ENCODE data around the gene DLG1. TPM values are rescaled to one million over a fixed set of nuclear protein-coding genes. Genes with fewer than 3 reads are reported as not detected.

The DLG1 gene
- total RNA-seq, 1 experiment from 2014 or later: 90.2 TPM

- Histone ChIP-seq H3K4me3 (ENCODE audit: low read depth in 2 of 2, low read length in 2 of 2) (no peak overlapping the region), H3K27ac (ENCODE audit: low read length) (no peak overlapping the region), H3K36me3 (ENCODE audit: control insufficient read depth, insufficient read depth, low read length) (no peaks in the 10 kb centered on the region), H3K4me1 (ENCODE audit: control insufficient read depth, insufficient read depth, low read length) (peaks cover 9% of the 10 kb centered on the region), H3K9me3 (ENCODE audit: control insufficient read depth, insufficient read depth, low read depth, low read length) (no peaks in the 10 kb centered on the region), H3K27me3 (ENCODE audit: control insufficient read depth, insufficient read depth, low read length) (no peaks in the 10 kb centered on the region)
- in situ Hi-C loops (cut with HindIII; ENCODE audit: low pct_unique_long_range_greater_than_20kb, low sequenced_read_pairs): no loop called here
- ChIA-PET CTCF (no interaction called here), POLR2A (no interaction called here)
- TF ChIP-seq REST (IDR thresholded peaks at IDR 0.05; ENCODE audit: insufficient read depth in 1 of 2, low read depth in 2 of 2, low read length in 1 of 2) (no peak), POLR2AphosphoS5 (IDR thresholded peaks at IDR 0.05; ENCODE audit: low read depth, low read length) (no peak), TCF7L2 (IDR thresholded peaks at IDR 0.05; ENCODE audit: low read depth, low read length) (no peak), CTCF (IDR thresholded peaks at IDR 0.05) (no peak), SIN3A (IDR thresholded peaks at IDR 0.05; ENCODE audit: borderline replicate concordance, insufficient read depth, low read depth, low read length) (no peak)
- DNase-seq (ENCODE audit: low read depth, low spot score) (no peak), ATAC-seq (no peak)
- no TSS peak for BruUV-seq (replicated peaks)
- intact Hi-C loops (cut with micrococcal nuclease; ENCODE audit: unreplicated experiment): no loop called here
Observed at GRCh38 chr3:197027151-197027895, 271.1 kb downstream of the DLG1 start.

GRCh38 chr3:197026481-197026866, 271.9 kb downstream of the DLG1 start:
- no peak overlapping the region for H3K27ac ChIP-seq (ENCODE audit: low read length)
- DNase-seq (ENCODE audit: low read depth, low spot score): no peak
- in situ Hi-C loops (cut with HindIII; ENCODE audit: low pct_unique_long_range_greater_than_20kb, low sequenced_read_pairs): no loop called here
- peaks cover 7% of the 10 kb centered on the region for H3K4me1 ChIP-seq (ENCODE audit: control insufficient read depth, insufficient read depth, low read length)
- intact Hi-C loops (cut with micrococcal nuclease; ENCODE audit: unreplicated experiment): no loop called here
- TF ChIP-seq TCF7L2 (IDR thresholded peaks at IDR 0.05; ENCODE audit: low read depth, low read length) (no peak), CTCF (IDR thresholded peaks at IDR 0.05) (no peak), SIN3A (IDR thresholded peaks at IDR 0.05; ENCODE audit: borderline replicate concordance, insufficient read depth, low read depth, low read length) (no peak), POLR2AphosphoS5 (IDR thresholded peaks at IDR 0.05; ENCODE audit: low read depth, low read length) (no peak), REST (IDR thresholded peaks at IDR 0.05; ENCODE audit: insufficient read depth in 1 of 2, low read depth in 2 of 2, low read length in 1 of 2) (no peak)
- no peak overlapping the region for H3K4me3 ChIP-seq (ENCODE audit: low read depth in 2 of 2, low read length in 2 of 2)
- ATAC-seq: no peak
- CTCF ChIA-PET: no interaction called here
- POLR2A ChIA-PET: no interaction called here
- H3K36me3 ChIP-seq (ENCODE audit: control insufficient read depth, insufficient read depth, low read length): no peaks in the 10 kb centered on the region
- no TSS peak for BruUV-seq (replicated peaks)
- H3K9me3 ChIP-seq (ENCODE audit: control insufficient read depth, insufficient read depth, low read depth, low read length): no peaks in the 10 kb centered on the region
- H3K27me3 ChIP-seq (ENCODE audit: control insufficient read depth, insufficient read depth, low read length): no peaks in the 10 kb centered on the region
